Heart left ventricle (tissue), 16 donors: ENCODE results near the gene CXXC4. TPM values are rescaled to one million over a fixed set of nuclear protein-coding genes. Genes with fewer than 3 reads are reported as not detected.

Experiments used
- ATAC-seq, 4 donors: fragments of 200-7000 bp; cut with Tn5 transposase; one replicate each; pipeline ENCODE4 v1.9.1; 2020 to 2022; ENCODE audit warnings: moderate library complexity in 4 of 4, mild to moderate bottlenecking in 3 of 4, moderate number of reproducible peaks in 1 of 4
- DNase-seq, 5 donors: peaks; one replicate each; pipeline ENCODE4 v3.0.0-alpha.2; 2020
- H3K27ac ChIP-seq, 12 donors: fragments of 200-600 bp; sonication (generic) in 4 of 12; one replicate each; pipeline versions ENCODE4 v1.5.0 to v1.8.0; 2016 to 2022; ENCODE audit warnings: mild to moderate bottlenecking in 2 of 12
- H3K27me3 ChIP-seq, 9 donors: fragments of 200-600 bp; sonication (generic) in 2 of 9; one replicate each; pipeline versions ENCODE4 v1.5.1 to v1.8.0; 2016 to 2022; ENCODE audit warnings: mild to moderate bottlenecking in 3 of 9
- H3K36me3 ChIP-seq, 9 donors: fragments of 200-600 bp; sonication (generic) in 2 of 9; one replicate each; pipeline versions ENCODE4 v1.5.0 to v1.8.0; 2018 to 2022; ENCODE audit warnings: mild to moderate bottlenecking in 2 of 9
- H3K4me1 ChIP-seq, 12 donors: fragments of 200-600 bp; sonication (generic) in 4 of 12; one replicate each; pipeline versions ENCODE4 v1.5.0 to v1.8.0; 2016 to 2022; ENCODE audit warnings: mild to moderate bottlenecking in 3 of 12
- H3K4me3 ChIP-seq, 12 donors: fragments of 200-600 bp; sonication (generic) in 4 of 12; one replicate each; pipeline versions ENCODE4 v1.5.0 to v1.8.0; 2017 to 2022; ENCODE audit warnings: mild to moderate bottlenecking in 9 of 12, moderate library complexity in 4 of 12
- H3K9me3 ChIP-seq, 12 donors: fragments of 200-600 bp; sonication (generic) in 4 of 12; one replicate each; pipeline versions ENCODE4 v1.5.0 to v1.8.0; 2016 to 2022; ENCODE audit warnings: mild to moderate bottlenecking in 1 of 12
- CTCF ChIP-seq, 12 donors: fragments of 200-600 bp; sonication (generic) in 4 of 12; IDR thresholded peaks; one replicate each; pipeline versions ENCODE4 v1.5.0 to v1.8.0; 2018 to 2022; ENCODE audit warnings: antibody characterized with exemption in 12 of 12, mild to moderate bottlenecking in 5 of 12
- POLR2A ChIP-seq, 2 donors: fragments of 450-650 bp; IDR thresholded peaks; one replicate each; pipeline ENCODE4 v1.6.1; 2017; ENCODE audit warnings: antibody characterized with exemption in 2 of 2, mild to moderate bottlenecking in 2 of 2, moderate library complexity in 2 of 2
- WGBS, 4 donors: extraction: QIAGEN DNeasy Blood & Tissue Kit in 2 of 4; methylation state at CpG; one replicate each; pipeline versions ENCODE4 v1.1.5 to v1.1.7; 2013 to 2018; 5-methylcytosine and 5-hydroxymethylcytosine counted together
- intact Hi-C, 10 donors: fragments of 100-400 bp; cut with DNase I; formaldehyde crosslinking; loops; one replicate each; pipeline versions ENCODE4 v1.11.1 to v1.14.2; 2022
- polyA plus RNA-seq, 2 donors: library from polyadenylated mRNA; stranded (reverse); fragments of 200-250 nt; gene quantifications; one replicate each; pipeline ENCODE4 v1.2.3, GENCODE V29; 2013
- total RNA-seq, 9 donors: library from RNA; depleted of rRNA in 2 of 9; stranded (reverse); fragments of >200 nt in 2 of 9; fragmentation: NEBNext Ultra II Directional in 3 of 9; extraction: Animal tissue kit (Norgen Biotek cat#: 25700) in 3 of 9; gene quantifications; one replicate each; pipeline versions ENCODE4 v1.1.0 to v1.2.4, GENCODE V29; 2016 to 2023
- donor health status: ischemic (EF 13 %, LVEDD 7.1; RV severe dilation, severe dysfunction).
- donor health status: healthy with polysubstance abuse.
- donor health status: DM: no; HTN: yes; CAD: no.
- donor health status: DM: no; HTN: no; CAD: no.
- donor health status: ischemic (EF 25% LVEDD 6.9; RV normal size, moderate dysfunction).
- donor health status: ischemic (EF 25% LVEDD 5.7; RV mildly dilated, moderate dysfunction).
- donor health status: healthy.
- donor health status: DM: yes; HTN: yes; CAD: no.
- donor health status: ischemic (EF 35%, LVEDD 5.7; RV mildly dilated, moderate dysfunction).
- donor health status: nonischemic (EF 11% LVEDD 7.7; RV severe dilation, severe dysfunction).
- donor health status: DM: yes; HTN: yes; CAD: no.
- donor health status: PGD.
- donor health status: ischemic (EF 29% LVEDD 5.4; RV normal size, mild dysfunction).
- donor health status: nonischemic (EF 23%, LVEDD 6.1; RV moderate dilation, normal function).

CXXC4 gene
- total and polyA plus RNA-seq, 11 donors: 0.58 to 7.3 (median 3.3) TPM

DNA sequence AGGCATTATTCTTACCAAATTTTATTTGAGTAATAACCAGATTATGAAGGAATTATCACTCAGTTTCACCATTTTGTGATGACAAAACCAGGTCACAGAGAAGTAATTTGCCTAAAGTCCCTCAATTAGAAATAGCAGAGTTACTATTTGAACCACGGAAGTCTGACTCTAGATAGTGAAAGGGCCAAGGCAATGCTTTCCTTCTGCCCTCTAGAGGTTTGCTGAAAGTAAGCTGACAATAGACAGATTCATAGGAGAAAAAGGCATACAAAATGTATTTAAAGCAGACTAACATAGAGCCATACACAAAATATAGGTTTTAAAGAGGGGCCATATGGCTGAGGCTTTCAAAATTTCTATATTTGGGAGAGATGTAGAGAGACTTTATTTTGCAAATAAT, 43.1 kb downstream of the CXXC4 start:
- H3K4me3 ChIP-seq: no peak overlapping the region
- no peaks in the 10 kb centered on the region for H3K36me3 ChIP-seq
- H3K9me3 ChIP-seq: no peaks in the 10 kb centered on the region
- H3K4me1 ChIP-seq: no peaks in the 10 kb centered on the region
- DNase-seq (no peak), ATAC-seq (peak in 1 of 4 donors; percentile 49)
- no peak overlapping the region for H3K27ac ChIP-seq
- WGBS, 4 donors: 4 to 18% (median 10%) methylated on average over 1 of the region's 1 CpG
- intact Hi-C loops: loop anchor here in 1 of 10 donors (5.0 kb wide), 1 partner anchor 384 kb away; no protein-coding TSS in a partner anchor
- TF ChIP-seq CTCF (IDR thresholded peaks at IDR 0.05): peak in 10 of 12 donors; percentile 15 to 55 (median 32)
- no peak for TF ChIP-seq POLR2A (IDR thresholded peaks at IDR 0.05)
- H3K27me3 ChIP-seq: no peaks in the 10 kb centered on the region

DNA sequence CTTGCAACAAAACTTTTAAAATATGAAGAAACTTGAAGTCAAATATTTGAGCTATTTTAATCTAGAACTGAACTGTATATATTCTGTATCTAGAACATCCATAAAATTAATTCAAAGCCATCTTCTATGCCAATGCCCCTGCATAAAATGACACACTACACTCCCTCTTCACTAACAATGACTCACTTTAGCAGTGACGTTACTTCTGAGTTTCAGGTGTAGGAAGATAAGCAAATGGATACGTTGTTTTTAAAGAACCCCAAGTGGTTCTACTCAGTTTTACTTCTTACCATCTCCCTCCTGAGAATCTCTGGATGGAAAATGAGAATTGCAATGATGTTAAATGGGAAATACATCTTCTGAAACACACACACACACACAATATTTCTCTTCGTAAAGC, 45.2 kb downstream of the CXXC4 start:
- intact Hi-C loops: no loop called here
- TF ChIP-seq CTCF (IDR thresholded peaks at IDR 0.05) (no peak), POLR2A (IDR thresholded peaks at IDR 0.05) (no peak)
- 73 to 85% (median 79%) methylated on average over 3 of the region's 3 CpGs for WGBS, 4 donors
- Histone ChIP-seq H3K27ac (no peak overlapping the region), H3K4me3 (no peak overlapping the region), H3K9me3 (no peaks in the 10 kb centered on the region), H3K4me1 (no peaks in the 10 kb centered on the region), H3K36me3 (no peaks in the 10 kb centered on the region), H3K27me3 (no peaks in the 10 kb centered on the region)
- ATAC-seq (no peak), DNase-seq (no peak)

DNA sequence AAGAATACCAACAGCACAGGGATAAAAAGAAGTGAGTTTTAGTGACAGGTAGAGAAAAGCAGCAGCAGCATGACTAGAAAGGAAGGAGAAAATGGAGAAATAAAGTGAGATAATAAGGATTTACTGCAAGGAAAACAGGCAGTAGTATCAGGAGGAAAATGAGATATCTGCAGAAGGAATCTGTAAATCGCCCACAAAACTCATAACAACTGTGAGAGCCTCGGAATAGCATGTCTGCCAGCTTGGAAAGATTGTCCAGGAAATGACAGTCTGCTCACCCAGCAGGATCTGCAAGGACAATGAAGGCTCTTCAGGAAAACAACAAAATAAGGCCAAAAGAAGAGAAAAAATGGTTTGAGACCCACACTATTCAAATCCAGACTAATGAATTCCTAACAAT, 47.4 kb downstream of the CXXC4 start:
- Histone ChIP-seq H3K36me3 (no peaks in the 10 kb centered on the region), H3K9me3 (no peaks in the 10 kb centered on the region), H3K27ac (no peak overlapping the region), H3K4me3 (no peak overlapping the region), H3K27me3 (no peaks in the 10 kb centered on the region), H3K4me1 (no peaks in the 10 kb centered on the region)
- ATAC-seq: no peak
- WGBS, 4 donors: 46 to 53% (median 48%) methylated on average over 2 of the region's 2 CpGs
- DNase-seq: no peak
- intact Hi-C loops: no loop called here
- no peak for TF ChIP-seq CTCF (IDR thresholded peaks at IDR 0.05)
- no peak for TF ChIP-seq POLR2A (IDR thresholded peaks at IDR 0.05)

GRCh38 chr4:104446431-104447278, 48.0 kb downstream of the CXXC4 start:
- Histone ChIP-seq H3K9me3 (no peaks in the 10 kb centered on the region), H3K4me3 (no peak overlapping the region), H3K36me3 (no peaks in the 10 kb centered on the region), H3K27me3 (no peaks in the 10 kb centered on the region), H3K4me1 (no peaks in the 10 kb centered on the region), H3K27ac (no peak overlapping the region)
- WGBS, 4 donors: 52 to 58% (median 54%) methylated on average over 5 of the region's 5 CpGs
- intact Hi-C loops: no loop called here
- DNase-seq: no peak
- ATAC-seq: no peak
- no peak for TF ChIP-seq POLR2A (IDR thresholded peaks at IDR 0.05)
- TF ChIP-seq CTCF (IDR thresholded peaks at IDR 0.05): no peak
